ENCODE results near the gene C6orf141. TPM values are rescaled to one million over a fixed set of nuclear protein-coding genes. Genes with fewer than 3 reads are reported as not detected.

The C6orf141 gene
- total and polyA plus RNA-seq, 2 donors = 0.38 to 5.1 TPM

Other genes starting within 250 kb of the C6orf141 start
- 13.3 TPM for gene MMUT, start 87.4 kb upstream of the C6orf141 start, total RNA-seq
- gene MMUT, start 87.4 kb upstream of the C6orf141 start, polyA plus RNA-seq = 14.4 TPM
- 13.6 TPM for gene CENPQ, start 87.3 kb upstream of the C6orf141 start, total RNA-seq
- 9.8 TPM for gene CENPQ, start 87.3 kb upstream of the C6orf141 start, polyA plus RNA-seq
- gene GLYATL3, start 50.7 kb upstream of the C6orf141 start, total RNA-seq = 0.33 TPM
- 0.05 TPM for gene GLYATL3, start 50.7 kb upstream of the C6orf141 start, polyA plus RNA-seq
- 2.8 TPM for gene RHAG, start 86.2 kb downstream of the C6orf141 start, total RNA-seq
- gene RHAG, start 86.2 kb downstream of the C6orf141 start, polyA plus RNA-seq = 0.39 TPM
- gene CRISP2, start 162.9 kb downstream of the C6orf141 start, total RNA-seq = 0.05 TPM
- 0.14 TPM for gene CRISP2, start 162.9 kb downstream of the C6orf141 start, polyA plus RNA-seq
- gene CRISP3, start 193.7 kb downstream of the C6orf141 start, total RNA-seq = 1.1 TPM
- gene CRISP3, start 193.7 kb downstream of the C6orf141 start, polyA plus RNA-seq = 0.48 TPM
- not detected for gene PGK2, start 236.6 kb downstream of the C6orf141 start, total RNA-seq
- gene PGK2, start 236.6 kb downstream of the C6orf141 start, polyA plus RNA-seq = not detected